Neural crest cell (in vitro differentiated cells): ENCODE data around the gene CCDC141. TPM values are rescaled to one million over a fixed set of nuclear protein-coding genes. Genes with fewer than 3 reads are reported as not detected.

Source experiments
- DNase-seq: peaks from one replicate; pipeline ENCODE4 v3.0.0; 2021; ENCODE audit warnings: low read depth, mixed read lengths, low spot score
- H3K27ac Mint-ChIP-seq: one replicate; pipeline ENCODE4 v1.8.0; 2021; ENCODE audit warnings: mild to moderate bottlenecking, mixed read lengths; ENCODE audit not compliant: unreplicated experiment
- H3K27me3 Mint-ChIP-seq: 2 replicates; pipeline ENCODE4 v1.8.0; 2021; ENCODE audit warnings: low read depth, mild to moderate bottlenecking, mixed read lengths
- H3K36me3 Mint-ChIP-seq: 2 replicates; pipeline ENCODE4 v1.8.0; 2021; ENCODE audit warnings: low read depth, mild to moderate bottlenecking, mixed read lengths
- H3K4me1 Mint-ChIP-seq: 2 replicates; pipeline ENCODE4 v1.8.0; 2021; ENCODE audit warnings: mixed read lengths
- H3K4me3 Mint-ChIP-seq: one replicate; pipeline ENCODE4 v1.8.0; 2021; ENCODE audit warnings: mild to moderate bottlenecking, mixed read lengths
- H3K9me3 Mint-ChIP-seq: 2 replicates; pipeline ENCODE4 v1.8.0; 2021; ENCODE audit warnings: mixed read lengths
- CTCF ChIP-seq: fragments of 200-600 bp; sonication (generic); conservative IDR thresholded peaks from 2 replicates; pipeline ENCODE4 v1.5.0; 2021; ENCODE audit warnings: antibody characterized with exemption, mild to moderate bottlenecking
- total RNA-seq: library from RNA; stranded (reverse); gene quantifications from 2 replicates; pipeline ENCODE4 v1.2.1, GENCODE V29; 2021

Gene CCDC141
- total RNA-seq, 1 donor from 2014 or later: not detected

DNA sequence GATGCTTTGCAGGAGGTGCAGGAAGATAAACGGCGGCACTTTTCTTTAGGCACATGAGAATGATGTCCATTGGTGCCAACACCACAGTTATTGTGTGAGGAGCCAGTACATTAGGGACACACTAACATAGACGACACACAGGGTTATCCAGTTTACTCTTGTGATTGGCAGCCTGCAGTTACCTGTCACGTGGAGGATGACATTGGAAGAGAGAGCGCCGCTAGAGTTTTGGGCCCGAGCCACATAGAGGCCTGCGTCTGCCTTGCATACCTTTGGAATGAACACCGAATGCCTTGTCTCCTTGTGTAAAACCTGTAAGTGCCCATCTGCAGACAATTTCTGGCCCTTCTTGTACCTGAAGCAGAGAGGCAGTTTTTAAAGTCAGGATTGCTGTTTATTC lies 215.9 kb downstream of the CCDC141 start:
- no peaks in the 10 kb centered on the region for H3K36me3 Mint-ChIP-seq
- no peaks in the 10 kb centered on the region for H3K27me3 Mint-ChIP-seq
- H3K4me3 Mint-ChIP-seq: no peak overlapping the region
- DNase-seq: no peak
- H3K4me1 Mint-ChIP-seq: peaks cover 2% of the 10 kb centered on the region
- H3K9me3 Mint-ChIP-seq: no peaks in the 10 kb centered on the region
- TF ChIP-seq CTCF: no peak
- no peak overlapping the region for H3K27ac Mint-ChIP-seq

DNA sequence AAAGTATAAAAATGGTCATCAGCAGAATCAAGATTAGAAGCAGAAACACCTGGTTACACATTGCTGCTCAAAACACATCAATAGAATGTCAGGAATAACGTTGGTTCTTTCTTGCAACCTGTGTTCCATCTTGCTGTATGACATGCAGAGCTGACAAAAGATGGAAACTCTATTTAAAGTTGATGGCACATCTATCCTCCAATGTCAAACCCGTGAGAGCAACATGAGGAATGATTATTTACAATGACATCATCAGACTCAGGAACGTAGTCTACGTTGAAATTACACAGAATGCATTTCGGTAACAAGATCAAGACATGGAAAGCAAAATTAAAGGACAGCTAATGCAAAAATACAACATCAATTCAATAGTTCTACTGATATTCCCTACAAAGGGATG lies 216.6 kb downstream of the CCDC141 start:
- Mint-ChIP-seq H3K9me3 (no peaks in the 10 kb centered on the region), H3K4me1 (peaks cover 5% of the 10 kb centered on the region), H3K36me3 (no peaks in the 10 kb centered on the region), H3K4me3 (no peak overlapping the region), H3K27ac (no peak overlapping the region), H3K27me3 (no peaks in the 10 kb centered on the region)
- DNase-seq: no peak
- no peak for TF ChIP-seq CTCF

DNA sequence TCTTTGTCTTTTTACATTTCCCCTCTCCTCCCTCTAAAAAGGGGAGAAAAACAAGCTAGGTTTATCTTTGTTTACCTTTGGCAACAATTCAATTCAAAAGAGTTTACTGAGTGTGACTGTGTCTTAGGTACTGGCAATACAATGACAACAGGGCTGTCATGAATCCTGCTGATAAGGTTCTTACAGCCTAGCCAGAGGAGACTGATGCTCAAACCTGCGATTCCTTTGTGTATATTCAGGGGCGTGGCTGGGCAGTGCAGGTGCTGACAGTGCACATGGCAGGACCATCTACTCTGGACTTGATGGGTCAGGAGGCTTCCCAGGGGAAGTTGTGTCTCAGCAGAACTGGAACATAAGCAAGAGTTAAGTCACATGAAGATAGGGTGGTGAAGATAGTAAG lies 219.5 kb downstream of the CCDC141 start:
- no peaks in the 10 kb centered on the region for H3K9me3 Mint-ChIP-seq
- no peak for TF ChIP-seq CTCF

DNA sequence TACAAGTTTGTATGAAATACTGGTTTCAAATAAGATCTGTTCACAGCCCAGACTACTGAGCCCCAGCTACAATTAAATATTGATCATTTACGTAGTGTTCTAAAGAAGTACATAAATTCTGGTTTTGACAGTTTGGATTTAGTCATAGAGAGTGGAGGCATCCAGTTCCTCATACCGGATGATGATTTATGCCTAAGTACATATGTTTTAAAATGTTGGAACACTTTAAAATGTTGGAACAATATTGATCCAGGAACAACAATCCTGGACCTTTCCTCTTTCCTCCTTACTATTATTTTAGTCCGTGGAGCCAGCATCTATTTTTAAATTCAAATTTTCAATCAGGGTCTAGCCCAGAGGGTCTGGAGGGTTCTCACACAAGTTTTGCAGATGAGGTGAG lies 220.0 kb downstream of the CCDC141 start:
- TF ChIP-seq CTCF: no peak
- H3K27ac Mint-ChIP-seq: no peak overlapping the region
- no peaks in the 10 kb centered on the region for H3K27me3 Mint-ChIP-seq
- no peak overlapping the region for H3K4me3 Mint-ChIP-seq
- peaks cover 5% of the 10 kb centered on the region for H3K4me1 Mint-ChIP-seq
- no peaks in the 10 kb centered on the region for H3K9me3 Mint-ChIP-seq
- no peaks in the 10 kb centered on the region for H3K36me3 Mint-ChIP-seq
- DNase-seq: no peak

More for the DNA sequence above, 219.5 kb downstream of the CCDC141 start:
- no peaks in the 10 kb centered on the region for H3K36me3 Mint-ChIP-seq
- no peak for DNase-seq
- H3K27ac Mint-ChIP-seq: no peak overlapping the region
- no peak overlapping the region for H3K4me3 Mint-ChIP-seq
- H3K27me3 Mint-ChIP-seq: no peaks in the 10 kb centered on the region
- peaks cover 5% of the 10 kb centered on the region for H3K4me1 Mint-ChIP-seq

DNA sequence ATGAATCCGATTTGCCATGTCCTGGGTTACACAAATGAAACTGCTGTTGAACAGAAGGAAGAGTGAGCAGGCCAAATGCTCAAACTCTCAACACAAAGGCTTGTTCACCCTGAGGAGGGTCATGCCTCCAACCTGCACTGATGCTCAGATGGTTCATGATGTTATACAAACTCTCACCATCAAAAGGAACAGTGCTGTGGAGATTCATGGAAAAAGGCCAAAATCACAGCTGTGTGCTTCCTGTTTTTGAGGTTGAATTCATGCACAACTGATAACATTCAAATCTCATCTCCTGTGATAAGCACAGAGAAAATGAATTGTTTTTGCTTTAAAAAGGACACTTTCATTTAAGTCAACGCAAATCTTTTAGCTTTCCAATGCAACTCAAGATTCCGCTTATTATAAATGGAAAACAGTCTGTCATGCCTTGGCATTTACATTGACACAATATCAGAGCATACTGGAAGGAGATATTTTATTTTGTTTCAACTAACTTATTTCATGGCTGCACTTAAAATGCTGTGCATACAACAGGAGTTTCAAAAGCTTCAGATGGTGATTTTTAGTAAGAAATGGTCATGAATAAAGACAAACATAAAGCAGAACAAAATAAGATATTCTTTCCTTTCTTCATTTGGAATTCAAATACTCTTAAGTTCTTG lies 220.5 kb downstream of the CCDC141 start:
- no peaks in the 10 kb centered on the region for H3K9me3 Mint-ChIP-seq
- no peak overlapping the region for H3K27ac Mint-ChIP-seq
- H3K36me3 Mint-ChIP-seq: no peaks in the 10 kb centered on the region
- H3K4me1 Mint-ChIP-seq: peaks cover 5% of the 10 kb centered on the region
- TF ChIP-seq CTCF: no peak
- H3K4me3 Mint-ChIP-seq: no peak overlapping the region
- no peaks in the 10 kb centered on the region for H3K27me3 Mint-ChIP-seq
- DNase-seq: no peak
